K562 (cell line): ENCODE results near the gene NDOR1. TPM values are rescaled to one million over a fixed set of nuclear protein-coding genes. Genes with fewer than 3 reads are reported as not detected.

ENCODE experiments used
- ATF4 ChIP-seq: fragments of 450-650 bp; formaldehyde crosslinking; IDR thresholded peaks from 2 replicates; pipeline ENCODE4 v1.4.0; 2022; ENCODE audit warnings: mild to moderate bottlenecking, moderate library complexity
- CHD1 ChIP-seq: fragments of 200-600 bp; sonication (generic); IDR thresholded peaks from one replicate; pipeline ENCODE4 v1.6.1; 2012; ENCODE audit warnings: mild to moderate bottlenecking, moderate library complexity, low read length, inconsistent platforms
- CXXC5 ChIP-seq: fragments of 250-450 bp; sonication (Bioruptor Pico); IDR thresholded peaks from 2 replicates; pipeline ENCODE4 v1.8.0; 2022; ENCODE audit warnings: inconsistent platforms, mild to moderate bottlenecking, moderate library complexity
- ELF2 ChIP-seq: fragments of 250-450 bp; sonication (Bioruptor Pico); IDR thresholded peaks from 2 replicates; pipeline ENCODE4 v1.5.0; 2021; ENCODE audit warnings: mild to moderate bottlenecking
- HMG20B ChIP-seq: fragments of 250-450 bp; sonication (Bioruptor Pico); IDR thresholded peaks from 2 replicates; pipeline ENCODE4 v1.5.0; 2021; ENCODE audit warnings: mild to moderate bottlenecking
- MEF2D ChIP-seq: conservative IDR thresholded peaks from 2 replicates; pipeline ENCODE4 v1.6.1; 2016; ENCODE audit warnings: low read depth, missing genetic modification characterization, missing compliant biosample characterization
- MXD1 ChIP-seq: fragments of 250-450 bp; sonication (Bioruptor Pico); IDR thresholded peaks from 2 replicates; pipeline ENCODE4 v1.8.0; 2021; ENCODE audit warnings: borderline replicate concordance, mild to moderate bottlenecking, moderate library complexity; ENCODE audit not compliant: poor library complexity, severe bottlenecking
- MXI1 ChIP-seq: IDR thresholded peaks from 2 replicates; pipeline ENCODE4 v1.6.1; 2011; ENCODE audit warnings: low read depth, mild to moderate bottlenecking, improper control_type of control experiment, low read length
- PATZ1 ChIP-seq: fragments of 250-450 bp; sonication (Bioruptor Pico); IDR thresholded peaks from 2 replicates; pipeline ENCODE4 v1.5.0; 2020; ENCODE audit warnings: mild to moderate bottlenecking, borderline replicate concordance
- PHB2 ChIP-seq: fragments of 450-650 bp; IDR thresholded peaks from 2 replicates; pipeline ENCODE4 v1.6.1; 2017; ENCODE audit warnings: low read depth
- POLR2G ChIP-seq: fragments of 200-400 bp; formaldehyde crosslinking; IDR thresholded peaks from 2 replicates; pipeline ENCODE4 v1.6.1; 2017; ENCODE audit warnings: low read depth, mild to moderate bottlenecking, antibody characterized with exemption, low read length, moderate library complexity
- RNF2 ChIP-seq: sonication (generic); IDR thresholded peaks from 2 replicates; pipeline ENCODE4 v1.6.1; 2016
- SNRNP70 ChIP-seq: fragments of 200-400 bp; formaldehyde crosslinking; optimal IDR thresholded peaks from 2 replicates; pipeline ENCODE3; 2017; ENCODE audit warnings: low read depth, low read length
- THRA ChIP-seq: fragments of 450-650 bp; IDR thresholded peaks from 2 replicates; pipeline ENCODE4 v1.6.1; 2017; ENCODE audit warnings: mild to moderate bottlenecking, moderate library complexity
- TRIM25 ChIP-seq: fragments of 450-650 bp; IDR thresholded peaks from 2 replicates; pipeline ENCODE4 v1.7.0; 2016; ENCODE audit warnings: borderline replicate concordance
- ZBTB49 ChIP-seq: sonication (generic); formaldehyde crosslinking; IDR thresholded peaks from 2 replicates; pipeline ENCODE4 v1.8.0; 2022; ENCODE audit warnings: missing genetic modification reagents, mild to moderate bottlenecking, borderline replicate concordance
- ZNF316 ChIP-seq: fragments of 450-650 bp; IDR thresholded peaks from 2 replicates; pipeline ENCODE4 v1.6.1; 2016
- polyA plus RNA-seq, 8 experiments: library from polyadenylated mRNA; depleted of rRNA in 4 of 8; stranded (reverse) in 5 of 8; unstranded in 3 of 8; fragments of >200 nt; fragmentation: Nextera tagmentation in 2 of 8; fragmentation: Illumina TruSeq in 1 of 8; extraction: Ambion mirVana in 2 of 8; extraction: Trizol in 1 of 8; gene quantifications; 2 replicates each; pipeline versions ENCODE4 v1.2.1 to v1.2.3, GENCODE V29; 2011 to 2014; ENCODE audit warnings: inconsistent platforms in 1 of 8, missing spikeins in 1 of 8
- total RNA-seq, 7 experiments: library from RNA; depleted of rRNA in 6 of 7; stranded (reverse); fragments of >200 nt in 6 of 7; fragmentation: Illumina TruSeq in 2 of 7; extraction: Trizol in 2 of 7; gene quantifications; 2 replicates each; pipeline versions ENCODE4 v1.2.1 to v1.2.3, GENCODE V29; 2011 to 2021; ENCODE audit warnings: low replicate concordance in 1 of 7

NDOR1 gene
- total and polyA plus RNA-seq, 9 of the 15 experiments (the other 6 are each of a cell fraction or from before 2014, with no cell fraction given): 0.06 to 36.9 (median 6.9) TPM

- TF ChIP-seq POLR2G (no peak), ZBTB49 (CRISPR knock-in tag) (no peak), CHD1 (peak; percentile 88), MXD1 (CRISPR knock-in tag) (peak; percentile 70), PHB2 (no peak), CXXC5 (peak; percentile 92), ZNF316 (no peak), ELF2 (peak; percentile 41; the same call in 1 of the 2 replicates), SNRNP70 (no peak), RNF2 (no peak; the same call in 1 of the 2 replicates), HMG20B (CRISPR knock-in tag) (no peak), MEF2D (tag) (no peak), THRA (no peak), TRIM25 (no peak), PATZ1 (no peak), MXI1 (no peak), ATF4 (CRISPR knock-in tag) (no peak)
Measured at GRCh38 chr9:137240318-137240840, 34.9 kb downstream of the NDOR1 start (continued).
